Mucosa of stomach (tissue), 1 donor: ENCODE measurements around the gene PTPN14.

Source experiments
- H3K27me3 ChIP-seq: one replicate; pipeline ENCODE4 v1.7.0; 2013; ENCODE audit warnings: mild to moderate bottlenecking, low read length; ENCODE audit not compliant: control insufficient read depth, insufficient read depth
- H3K36me3 ChIP-seq: one replicate; pipeline ENCODE4 v1.7.0; 2013; ENCODE audit warnings: low read length; ENCODE audit not compliant: control insufficient read depth, insufficient read depth
- H3K4me1 ChIP-seq: one replicate; pipeline ENCODE4 v1.7.0; 2013; ENCODE audit warnings: mild to moderate bottlenecking, low read length; ENCODE audit not compliant: control insufficient read depth, insufficient read depth
- H3K4me3 ChIP-seq: one replicate; pipeline ENCODE4 v1.7.0; 2013; ENCODE audit warnings: low read length
- H3K9ac ChIP-seq: one replicate; pipeline ENCODE4 v1.7.0; 2013; ENCODE audit warnings: mild to moderate bottlenecking, low read length, moderate library complexity
- H3K9me3 ChIP-seq: one replicate; pipeline ENCODE4 v1.7.0; 2013; ENCODE audit warnings: mild to moderate bottlenecking, low read length, moderate library complexity; ENCODE audit not compliant: control insufficient read depth
- donor health status: Pancreatic carcinoma.

PTPN14 gene

GRCh38 chr1:214349781-214350180 lies 201.6 kb downstream of the PTPN14 start:
- H3K9ac ChIP-seq, result no peak overlapping the region
- no peak overlapping the region for H3K4me3 ChIP-seq
- no peaks in the 10 kb centered on the region for H3K27me3 ChIP-seq
- no peaks in the 10 kb centered on the region for H3K9me3 ChIP-seq
- H3K4me1 ChIP-seq, result no peaks in the 10 kb centered on the region
- no peaks in the 10 kb centered on the region for H3K36me3 ChIP-seq

- H3K9ac ChIP-seq, result no peak overlapping the region
- H3K9me3 ChIP-seq, result no peaks in the 10 kb centered on the region
- no peaks in the 10 kb centered on the region for H3K36me3 ChIP-seq
These were observed 202.4 kb downstream of the PTPN14 start for GRCh38 chr1:214349008-214349407.

DNA sequence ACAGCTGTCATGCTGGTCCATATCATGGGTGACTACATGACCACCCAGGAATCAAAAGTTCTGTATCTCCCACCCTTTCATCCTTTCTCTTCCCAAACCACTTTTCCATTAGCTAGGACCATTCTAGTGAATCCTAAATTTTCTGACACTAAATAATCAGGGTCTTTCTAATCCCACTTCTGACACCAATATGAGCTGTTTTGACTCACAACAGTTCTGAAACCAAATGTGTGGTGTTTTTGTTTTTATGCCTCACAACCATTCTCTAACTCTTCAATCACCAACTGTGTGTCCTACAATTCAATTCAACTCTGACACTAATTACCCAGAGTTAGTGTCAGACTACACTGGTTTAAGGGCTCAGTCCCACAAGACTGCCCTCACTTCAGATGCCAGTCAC lies 206.5 kb downstream of the PTPN14 start:
- no peaks in the 10 kb centered on the region for H3K4me1 ChIP-seq
- no peaks in the 10 kb centered on the region for H3K9me3 ChIP-seq
- H3K9ac ChIP-seq, result no peak overlapping the region
- H3K4me3 ChIP-seq, result no peak overlapping the region
- H3K36me3 ChIP-seq, result no peaks in the 10 kb centered on the region
- H3K27me3 ChIP-seq, result no peaks in the 10 kb centered on the region

More at GRCh38 chr1:214349008-214349407, 202.4 kb downstream of the PTPN14 start:
- no peaks in the 10 kb centered on the region for H3K4me1 ChIP-seq
- H3K27me3 ChIP-seq, result no peaks in the 10 kb centered on the region
- no peak overlapping the region for H3K4me3 ChIP-seq

GRCh38 chr1:214342525-214342924 lies 208.9 kb downstream of the PTPN14 start:
- Histone ChIP-seq H3K9ac (no peak overlapping the region), H3K27me3 (no peaks in the 10 kb centered on the region), H3K36me3 (no peaks in the 10 kb centered on the region), H3K4me1 (no peaks in the 10 kb centered on the region), H3K9me3 (no peaks in the 10 kb centered on the region), H3K4me3 (no peak overlapping the region)

DNA sequence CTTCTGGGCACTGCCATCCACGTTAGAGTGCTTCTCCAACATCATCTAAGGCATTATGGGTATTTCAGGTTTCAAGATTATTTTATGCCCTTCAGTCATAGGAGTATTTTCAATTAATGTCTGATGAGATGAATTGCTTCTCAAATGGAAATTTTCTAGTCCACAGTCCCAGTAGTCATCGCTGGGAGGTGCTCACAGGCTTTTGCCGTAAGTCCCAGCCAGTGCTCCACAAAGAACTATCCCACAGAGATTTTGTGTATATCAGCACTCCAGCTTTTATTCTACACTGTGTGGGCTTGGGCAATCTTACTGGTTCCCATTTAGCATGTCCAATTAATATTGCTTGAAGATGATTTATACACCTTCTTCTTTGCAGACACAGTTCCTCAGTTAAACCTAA lies 209.5 kb downstream of the PTPN14 start:
- no peaks in the 10 kb centered on the region for H3K27me3 ChIP-seq
- no peak overlapping the region for H3K4me3 ChIP-seq
- no peaks in the 10 kb centered on the region for H3K4me1 ChIP-seq
- H3K9ac ChIP-seq, result no peak overlapping the region
- no peaks in the 10 kb centered on the region for H3K36me3 ChIP-seq
- no peaks in the 10 kb centered on the region for H3K9me3 ChIP-seq

DNA sequence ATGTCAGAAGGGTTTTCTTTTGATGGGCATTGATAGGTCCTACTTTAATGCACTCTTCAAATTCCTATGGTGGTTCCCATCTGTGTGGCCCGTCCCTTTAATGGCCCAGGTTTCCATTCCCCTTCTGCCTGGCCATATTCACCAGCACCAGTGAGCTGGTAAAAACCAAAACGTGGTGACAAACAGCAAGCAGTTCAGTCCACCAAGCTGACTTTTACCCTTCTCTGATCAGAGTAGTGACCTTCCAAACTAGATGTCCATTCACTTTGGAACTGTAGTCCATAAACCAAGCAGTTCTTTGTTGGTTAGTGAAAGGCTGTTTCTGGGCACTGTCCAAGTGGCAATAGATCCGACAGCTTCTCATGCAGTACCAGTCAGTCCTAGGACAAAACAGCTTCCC lies 209.9 kb downstream of the PTPN14 start:
- H3K36me3 ChIP-seq, result no peaks in the 10 kb centered on the region
- H3K4me3 ChIP-seq, result no peak overlapping the region
- H3K9ac ChIP-seq, result no peak overlapping the region

DNA sequence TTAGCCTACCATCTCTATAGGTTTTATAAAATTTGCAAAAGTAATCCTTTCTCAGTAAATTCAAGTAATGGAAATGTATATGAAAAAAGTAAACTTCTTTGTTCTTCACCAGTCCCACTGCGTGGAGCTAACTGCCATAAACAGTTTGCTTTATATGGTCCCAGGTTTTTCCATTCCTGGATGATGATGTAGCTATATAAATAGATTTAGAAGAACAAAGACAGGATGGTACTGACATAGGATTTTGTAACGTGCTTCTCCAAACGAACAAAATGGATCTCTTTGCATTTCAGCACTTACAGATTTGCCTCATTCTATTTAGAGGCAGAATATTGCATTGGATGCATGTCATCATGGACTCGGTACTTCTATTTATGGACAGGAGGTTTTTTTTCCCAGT lies 213.2 kb downstream of the PTPN14 start:
- Histone ChIP-seq H3K4me1 (peaks cover 3% of the 10 kb centered on the region), H3K9ac (no peak overlapping the region), H3K9me3 (no peaks in the 10 kb centered on the region), H3K4me3 (no peak overlapping the region), H3K36me3 (no peaks in the 10 kb centered on the region), H3K27me3 (no peaks in the 10 kb centered on the region)

More for the DNA sequence above, 209.9 kb downstream of the PTPN14 start:
- Histone ChIP-seq H3K4me1 (no peaks in the 10 kb centered on the region), H3K27me3 (no peaks in the 10 kb centered on the region), H3K9me3 (no peaks in the 10 kb centered on the region)

DNA sequence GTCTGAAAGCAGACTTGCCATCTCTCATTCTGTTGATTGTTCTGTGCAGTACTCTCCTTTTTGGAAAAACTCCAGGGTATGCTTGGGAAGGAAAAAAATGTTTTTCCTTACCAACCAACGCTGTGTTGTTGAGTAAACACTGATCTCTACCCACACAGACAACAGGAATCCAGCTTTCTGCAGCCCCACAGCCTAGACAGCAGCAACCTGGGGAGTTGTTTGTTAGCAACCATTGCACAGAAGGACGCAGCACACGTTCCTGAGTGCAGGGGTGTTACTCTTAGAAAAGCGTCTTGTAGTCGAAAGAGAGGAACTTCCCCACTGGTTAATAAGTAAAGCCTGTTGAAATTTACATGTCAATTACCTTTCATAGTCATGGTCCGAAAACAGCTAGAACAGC lies 213.9 kb downstream of the PTPN14 start:
- Histone ChIP-seq H3K36me3 (no peaks in the 10 kb centered on the region), H3K27me3 (no peaks in the 10 kb centered on the region), H3K9me3 (no peaks in the 10 kb centered on the region), H3K4me1 (peaks cover 6% of the 10 kb centered on the region), H3K4me3 (no peak overlapping the region), H3K9ac (no peak overlapping the region)

- Histone ChIP-seq H3K4me1 (peaks cover 6% of the 10 kb centered on the region), H3K4me3 (no peak overlapping the region), H3K9me3 (no peaks in the 10 kb centered on the region), H3K27me3 (no peaks in the 10 kb centered on the region), H3K36me3 (no peaks in the 10 kb centered on the region), H3K9ac (no peak overlapping the region)
These were observed 214.4 kb downstream of the PTPN14 start for GRCh38 chr1:214337015-214337414.

- Histone ChIP-seq H3K9me3 (no peaks in the 10 kb centered on the region), H3K4me3 (no peak overlapping the region), H3K36me3 (no peaks in the 10 kb centered on the region)
These were observed 215.8 kb downstream of the PTPN14 start for GRCh38 chr1:214335567-214335966.

DNA sequence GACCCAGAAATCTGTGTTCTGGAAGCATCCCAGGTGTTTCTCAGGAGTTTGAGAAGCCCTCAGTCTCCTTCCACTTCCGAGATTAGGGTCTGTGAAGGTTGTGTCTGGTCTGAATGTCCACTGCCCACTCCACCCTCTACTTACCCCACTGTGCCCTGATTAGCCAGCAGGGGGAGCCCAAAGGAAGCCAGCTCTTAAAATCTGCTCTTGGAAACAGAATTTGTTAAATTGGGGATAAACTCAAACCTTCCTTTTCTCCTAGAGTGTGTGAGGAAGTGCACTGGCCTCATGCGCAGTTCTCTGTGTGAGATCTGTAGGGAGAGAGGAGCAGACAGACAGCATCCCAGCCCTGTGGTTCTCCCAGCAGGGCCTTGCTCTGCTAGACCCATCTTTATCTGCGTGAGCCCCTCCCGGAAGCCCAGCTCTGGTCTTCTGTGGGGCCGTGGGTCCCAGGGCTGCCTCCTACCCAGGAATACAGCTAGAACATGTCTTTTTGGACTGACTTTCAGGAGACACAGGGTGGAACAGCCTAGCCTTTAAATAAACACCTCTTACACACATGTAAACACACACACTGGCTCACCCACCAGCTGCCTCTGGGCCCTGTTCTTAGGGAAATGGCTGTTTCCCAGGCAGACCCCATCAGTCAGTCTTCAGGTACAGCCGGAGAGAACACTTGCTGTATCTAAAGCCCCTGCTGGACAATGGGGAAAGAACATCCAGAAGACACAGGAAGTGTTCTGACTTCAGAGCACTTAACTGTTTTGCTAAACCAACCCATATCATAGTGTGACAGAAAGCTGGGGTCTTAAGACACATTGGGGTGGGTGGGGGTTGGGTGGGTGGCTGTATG lies 218.2 kb downstream of the PTPN14 start:
- peaks cover 17% of the 10 kb centered on the region for H3K4me1 ChIP-seq
- no peaks in the 10 kb centered on the region for H3K9me3 ChIP-seq
- H3K4me3 ChIP-seq, result no peak overlapping the region
- no peaks in the 10 kb centered on the region for H3K36me3 ChIP-seq
- no peak overlapping the region for H3K9ac ChIP-seq
- no peaks in the 10 kb centered on the region for H3K27me3 ChIP-seq

More at GRCh38 chr1:214335567-214335966, 215.8 kb downstream of the PTPN14 start:
- peaks cover 10% of the 10 kb centered on the region for H3K4me1 ChIP-seq
- no peak overlapping the region for H3K9ac ChIP-seq
- H3K27me3 ChIP-seq, result no peaks in the 10 kb centered on the region

DNA sequence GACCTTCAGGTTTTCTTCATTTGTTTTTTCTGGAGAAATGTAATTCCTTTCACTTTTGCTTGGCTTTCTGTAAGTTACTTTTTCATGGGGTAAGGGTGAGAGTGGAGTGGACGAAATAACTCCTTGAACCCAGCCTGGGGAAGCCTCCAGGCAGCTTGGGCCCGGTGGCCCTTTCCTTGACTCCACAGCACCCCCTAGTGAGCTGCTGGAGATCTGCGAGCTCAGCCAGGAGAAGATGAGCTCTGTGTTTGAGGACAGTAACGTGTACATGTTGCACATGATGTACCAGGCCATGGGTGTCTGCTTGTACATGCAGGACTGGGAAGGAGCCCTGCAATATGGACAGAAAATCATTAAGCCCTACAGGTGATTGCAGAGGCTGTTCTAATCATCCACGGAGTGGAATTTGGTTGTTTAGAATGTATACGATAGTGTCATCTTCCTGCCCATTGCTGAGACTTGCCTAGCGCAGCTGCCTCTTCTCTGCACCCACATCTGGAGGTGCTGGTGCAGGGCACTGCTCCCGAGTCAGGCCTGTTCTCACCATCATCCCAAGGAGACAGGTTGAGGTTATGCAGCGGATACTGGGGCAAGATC lies 219.5 kb downstream of the PTPN14 start:
- H3K9ac ChIP-seq, result no peak overlapping the region
- H3K9me3 ChIP-seq, result no peaks in the 10 kb centered on the region
- no peaks in the 10 kb centered on the region for H3K36me3 ChIP-seq
- H3K4me1 ChIP-seq, result peaks cover 17% of the 10 kb centered on the region
- no peak overlapping the region for H3K4me3 ChIP-seq
- no peaks in the 10 kb centered on the region for H3K27me3 ChIP-seq
